DMS 273 (cell line): ENCODE data around the gene INSYN2B.
"Not testable (repeated sequence)": the region's sequence is repeated elsewhere in the genome, so short reads cannot be mapped to it uniquely, and the experiment has no call there.

Experiments used
- DNase-seq: peaks from one replicate; lab custom pipeline; 2025; ENCODE audit not compliant: unreplicated experiment; lab: John Stamatoyannopoulos, UW

INSYN2B gene

GRCh38 chr5:169860585-169860984 lies 119.7 kb downstream of the INSYN2B start:
- no peak for DNase-seq

DNA sequence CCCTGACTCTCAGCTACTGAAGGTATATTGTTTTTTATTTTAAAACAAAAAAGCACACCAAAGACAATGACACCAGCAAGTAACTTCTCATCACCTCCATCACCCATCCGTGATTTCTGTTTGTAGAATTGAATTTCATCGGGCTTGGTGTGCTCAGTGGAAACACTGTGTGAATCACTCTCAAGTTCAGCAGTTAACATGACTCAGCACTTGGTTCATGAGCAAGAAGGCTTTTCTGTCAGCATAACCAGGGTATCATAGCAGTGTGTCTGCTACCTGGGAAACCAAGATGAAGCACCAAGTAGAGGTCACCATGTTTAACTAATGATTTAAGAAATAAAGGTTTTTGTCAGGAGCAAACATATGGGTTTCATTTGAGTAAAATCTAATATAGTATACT lies 123.7 kb downstream of the INSYN2B start:
- DNase-seq = peak; percentile 10

DNA sequence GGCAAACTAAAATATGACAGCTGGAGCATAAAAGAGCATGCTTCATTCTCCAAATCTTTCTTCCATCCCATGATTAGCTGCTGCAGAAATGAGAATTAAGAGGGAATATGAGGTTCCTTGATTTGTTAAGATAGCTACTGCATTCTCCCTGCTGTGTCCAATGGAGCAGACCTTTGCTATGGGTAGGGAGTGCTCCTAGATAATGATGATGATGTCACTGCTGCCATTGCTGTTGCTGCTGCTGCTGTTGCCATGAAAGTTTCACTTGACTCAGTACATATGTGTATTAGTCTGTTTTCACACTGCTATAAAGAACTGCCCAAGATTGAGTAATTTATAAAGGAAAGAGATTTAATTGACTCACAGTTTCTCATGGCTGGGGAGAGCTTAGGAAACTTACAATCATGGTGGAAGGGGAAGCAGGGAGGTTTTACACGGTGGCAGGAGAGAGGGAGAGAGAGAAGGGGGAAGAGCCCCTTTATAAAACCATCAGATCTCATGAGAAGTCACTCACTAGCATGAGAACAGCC lies 128.9 kb downstream of the INSYN2B start:
- DNase-seq = no peak

- DNase-seq = peak; percentile 4
Measured at GRCh38 chr5:169850409-169850808, 129.9 kb downstream of the INSYN2B start.

DNA sequence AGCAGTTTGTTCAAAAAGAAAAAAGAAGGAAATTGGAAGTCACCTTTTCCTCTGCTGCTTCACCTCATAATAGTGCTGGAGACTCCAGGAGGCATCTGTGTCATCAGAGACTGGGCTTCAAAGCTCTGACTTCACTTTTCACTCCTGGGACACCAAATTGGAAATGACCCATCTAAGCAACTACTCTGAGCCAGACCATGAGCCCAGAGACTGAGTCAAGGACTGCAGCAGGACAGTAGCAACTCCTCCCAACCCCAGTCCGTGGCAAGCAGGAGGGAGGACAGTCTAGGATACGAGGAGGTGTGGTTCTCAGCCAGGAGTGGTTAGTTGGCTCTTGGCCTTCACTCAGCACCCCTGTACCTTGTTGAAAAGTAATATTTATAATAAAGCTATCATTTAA lies 131.5 kb downstream of the INSYN2B start:
- DNase-seq = no peak

- DNase-seq = no peak
Measured at GRCh38 chr5:169848271-169848670, 132.0 kb downstream of the INSYN2B start.

DNA sequence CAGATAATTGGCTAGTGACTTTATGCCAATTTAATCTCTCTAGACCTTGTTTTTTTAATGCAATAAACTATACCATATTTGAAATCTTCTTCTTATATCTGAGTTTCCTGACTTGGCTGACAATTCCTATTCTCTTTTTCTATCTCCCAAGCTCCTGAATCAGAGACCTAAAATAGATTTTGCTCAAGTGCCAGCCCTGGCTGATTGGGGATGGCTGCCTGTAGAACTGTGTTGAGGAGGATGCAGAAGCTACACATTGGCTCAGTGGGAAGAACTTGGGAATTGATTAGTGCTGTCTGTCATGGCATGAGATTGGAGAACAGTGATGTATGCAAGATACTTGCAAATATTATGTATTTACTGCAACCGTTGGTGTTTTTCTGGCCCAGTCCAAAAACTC lies 132.8 kb downstream of the INSYN2B start:
- DNase-seq = no peak

GRCh38 chr5:169842699-169843098 lies 137.6 kb downstream of the INSYN2B start:
- DNase-seq = no peak

DNA sequence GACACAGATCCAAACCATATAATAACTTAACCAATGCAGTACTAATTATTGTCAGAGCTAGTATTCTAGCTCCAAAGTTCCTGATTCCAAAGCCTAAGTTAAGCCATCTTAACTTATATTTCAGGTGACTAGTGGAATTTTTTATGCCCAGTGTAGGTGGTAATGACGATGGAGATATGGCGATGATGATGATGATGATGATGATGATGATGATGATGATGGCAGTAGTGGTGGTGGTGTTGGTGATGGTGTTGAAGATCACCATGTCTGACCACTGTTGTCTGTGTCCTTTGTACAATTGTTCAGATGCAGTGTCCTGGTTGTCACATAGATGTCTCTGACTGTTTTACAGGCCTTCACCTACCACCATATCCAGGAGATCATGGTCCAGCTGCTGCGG lies 139.9 kb downstream of the INSYN2B start:
- DNase-seq = no peak

- DNase-seq = no peak
Measured at GRCh38 chr5:169838688-169839087, 141.6 kb downstream of the INSYN2B start.

DNA sequence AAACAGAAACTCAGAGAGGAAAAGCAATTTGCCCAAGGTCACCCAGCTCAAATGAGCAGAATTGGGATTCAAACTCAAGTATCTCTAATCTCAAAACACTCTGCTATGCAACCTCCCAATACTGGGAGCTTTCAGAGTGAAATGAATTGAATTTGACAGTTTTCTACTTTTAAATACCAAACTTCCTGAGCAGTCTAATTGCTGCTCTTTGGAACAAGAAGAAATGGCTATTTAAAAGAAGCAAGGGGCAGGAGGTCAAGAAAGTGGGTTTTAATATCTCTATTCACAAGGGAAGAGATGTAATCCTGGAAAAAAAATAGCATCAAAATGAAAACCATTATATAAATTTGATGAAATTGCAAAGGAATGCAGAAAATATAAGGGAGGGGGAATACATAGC lies 142.6 kb downstream of the INSYN2B start:
- no peak for DNase-seq

DNA sequence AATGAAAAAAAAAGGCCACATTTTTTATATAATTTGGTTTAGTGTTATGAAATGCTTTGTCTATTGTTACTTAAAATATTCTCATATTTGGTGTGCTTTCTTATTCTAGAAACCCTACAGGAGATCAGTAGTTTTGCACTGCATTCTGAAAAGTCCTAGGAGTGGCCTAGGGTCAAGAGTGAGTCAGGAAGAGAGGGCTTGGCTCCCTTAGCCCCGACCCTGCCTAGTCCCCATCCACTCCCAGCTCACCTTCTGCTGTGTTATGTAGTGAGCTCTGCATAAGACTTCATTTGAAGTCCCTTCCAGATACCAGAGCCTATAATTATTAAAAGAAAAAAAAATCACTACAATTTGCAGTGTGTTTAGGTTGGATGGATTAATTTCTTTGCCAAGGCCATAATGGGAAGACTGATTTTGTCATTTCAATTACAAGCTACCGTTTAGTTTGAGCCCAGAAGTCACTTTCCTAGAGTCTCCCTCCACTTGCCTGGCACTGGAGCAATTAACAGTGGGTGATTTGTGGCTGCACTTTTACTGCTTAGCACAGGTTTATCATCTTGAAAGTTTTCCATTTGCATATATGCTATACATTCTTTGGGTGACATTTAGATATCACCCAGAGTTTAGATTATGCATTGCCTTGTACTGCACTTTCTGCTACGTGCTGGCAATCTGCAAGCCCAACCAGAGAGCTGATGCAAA lies 143.3 kb downstream of the INSYN2B start:
- no peak for DNase-seq

GRCh38 chr5:169834540-169834939 lies 145.8 kb downstream of the INSYN2B start:
- DNase-seq = not testable (repeated sequence)

GRCh38 chr5:169833681-169834292 lies 146.5 kb downstream of the INSYN2B start:
- DNase-seq = peak; percentile 22

GRCh38 chr5:169832845-169833244 lies 147.4 kb downstream of the INSYN2B start:
- no peak for DNase-seq

GRCh38 chr5:169832304-169832703 lies 148.0 kb downstream of the INSYN2B start:
- DNase-seq = no peak

- peak; percentile 92 for DNase-seq
Measured at GRCh38 chr5:169831331-169831730, 149.0 kb downstream of the INSYN2B start.

GRCh38 chr5:169828385-169828784 lies 151.9 kb downstream of the INSYN2B start:
- no peak for DNase-seq

GRCh38 chr5:169827769-169828168 lies 152.5 kb downstream of the INSYN2B start:
- no peak for DNase-seq

GRCh38 chr5:169826618-169827017 lies 153.7 kb downstream of the INSYN2B start:
- peak; percentile 19 for DNase-seq

- no peak for DNase-seq
Measured at GRCh38 chr5:169817031-169817430, 163.3 kb downstream of the INSYN2B start.

GRCh38 chr5:169814522-169814921 lies 165.8 kb downstream of the INSYN2B start:
- no peak for DNase-seq
